Right atrium auricular region (tissue), 2 donors: ENCODE measurements around the gene ABCD2. TPM values are rescaled to one million over a fixed set of nuclear protein-coding genes. Genes with fewer than 3 reads are reported as not detected.
"Not testable (repeated sequence)": the region's sequence is repeated elsewhere in the genome, so short reads cannot be mapped to it uniquely, and the experiment has no call there.

Experiments used
- DNase-seq: peaks from one replicate; pipeline ENCODE4 v3.0.0-alpha.2; 2019; ENCODE audit warnings: low spot score
- H3K27ac ChIP-seq, 2 donors: fragments of 200-600 bp; sonication (generic); 1 replicate in 1 of 2; 2 replicates in 1 of 2; pipeline ENCODE4 v1.5.1; 2016 to 2019
- H3K27me3 ChIP-seq, 2 donors: fragments of 200-600 bp; sonication (generic); one replicate each; pipeline versions ENCODE4 v1.5.1 to v1.6.0; 2017 to 2019
- H3K36me3 ChIP-seq: fragments of 200-600 bp; sonication (generic); one replicate; pipeline ENCODE4 v1.5.1; 2016
- H3K4me1 ChIP-seq, 2 donors: fragments of 200-600 bp; sonication (generic); one replicate each; pipeline versions ENCODE4 v1.5.1 to v1.6.0; 2017 to 2019
- H3K4me3 ChIP-seq, 2 donors: fragments of 200-600 bp; sonication (generic); 1 replicate in 1 of 2; 2 replicates in 1 of 2; pipeline ENCODE4 v1.5.1; 2017 to 2019; ENCODE audit warnings: mild to moderate bottlenecking in 1 of 2, moderate library complexity in 1 of 2
- H3K9me3 ChIP-seq, 2 donors: fragments of 200-600 bp; sonication (generic); one replicate each; pipeline ENCODE4 v1.5.1; 2019
- total RNA-seq, 2 donors: library from RNA; depleted of rRNA; stranded (reverse); fragments of >200 nt; gene quantifications; one replicate each; pipeline ENCODE4 v1.1.0, GENCODE V29; 2016
- TF ChIP-seq, protein P1 (sequence below), 2 donors: fragments of 200-600 bp; sonication (generic); IDR thresholded peaks; one replicate each; pipeline ENCODE4 v1.5.1; 2019; ENCODE audit warnings: antibody characterized with exemption in 2 of 2

ABCD2 gene
- total RNA-seq, 2 donors from 2014 or later = 3.6 to 9.9 TPM

- Histone ChIP-seq H3K4me1 (no peaks in the 10 kb centered on the region), H3K36me3 (peaks cover 5% of the 10 kb centered on the region), H3K9me3 (peaks cover 0 to 13% of the 10 kb centered on the region in 2 donors), H3K27me3 (no peaks in the 10 kb centered on the region), H3K4me3 (no peak overlapping the region), H3K27ac (no peak overlapping the region)
- no peak for DNase-seq
- TF ChIP-seq, protein P1, sequence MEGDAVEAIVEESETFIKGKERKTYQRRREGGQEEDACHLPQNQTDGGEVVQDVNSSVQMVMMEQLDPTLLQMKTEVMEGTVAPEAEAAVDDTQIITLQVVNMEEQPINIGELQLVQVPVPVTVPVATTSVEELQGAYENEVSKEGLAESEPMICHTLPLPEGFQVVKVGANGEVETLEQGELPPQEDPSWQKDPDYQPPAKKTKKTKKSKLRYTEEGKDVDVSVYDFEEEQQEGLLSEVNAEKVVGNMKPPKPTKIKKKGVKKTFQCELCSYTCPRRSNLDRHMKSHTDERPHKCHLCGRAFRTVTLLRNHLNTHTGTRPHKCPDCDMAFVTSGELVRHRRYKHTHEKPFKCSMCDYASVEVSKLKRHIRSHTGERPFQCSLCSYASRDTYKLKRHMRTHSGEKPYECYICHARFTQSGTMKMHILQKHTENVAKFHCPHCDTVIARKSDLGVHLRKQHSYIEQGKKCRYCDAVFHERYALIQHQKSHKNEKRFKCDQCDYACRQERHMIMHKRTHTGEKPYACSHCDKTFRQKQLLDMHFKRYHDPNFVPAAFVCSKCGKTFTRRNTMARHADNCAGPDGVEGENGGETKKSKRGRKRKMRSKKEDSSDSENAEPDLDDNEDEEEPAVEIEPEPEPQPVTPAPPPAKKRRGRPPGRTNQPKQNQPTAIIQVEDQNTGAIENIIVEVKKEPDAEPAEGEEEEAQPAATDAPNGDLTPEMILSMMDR (IDR thresholded peaks at IDR 0.05) = no peak
Measured at GRCh38 chr12:39573971-39574370, 45.6 kb downstream of the ABCD2 start.

DNA sequence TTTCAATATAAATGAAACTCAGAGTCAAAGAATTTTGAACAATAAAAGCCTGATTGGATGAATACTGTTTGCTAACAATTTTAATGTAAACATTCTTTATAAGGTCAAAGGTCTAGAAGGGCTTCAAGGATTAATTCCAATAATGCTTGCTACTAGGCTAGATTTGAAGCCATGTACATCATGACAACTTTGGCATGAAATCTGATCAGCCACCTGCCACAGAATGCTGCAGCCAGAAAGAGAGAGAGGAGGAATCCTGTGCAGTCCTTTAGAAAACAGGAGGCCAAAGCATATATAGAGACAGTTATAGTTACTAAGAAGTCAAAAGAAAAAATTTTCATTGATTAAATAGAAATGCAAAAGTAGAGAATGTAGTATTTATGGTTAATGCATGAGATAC is 47.1 kb downstream of the ABCD2 start:
- Histone ChIP-seq H3K9me3 (peaks cover 0 to 15% of the 10 kb centered on the region in 2 donors), H3K27me3 (no peaks in the 10 kb centered on the region)

GRCh38 chr12:39571351-39571750 is 48.3 kb downstream of the ABCD2 start:
- no peak overlapping the region for H3K27ac ChIP-seq
- no peak for DNase-seq
- peaks cover 0 to 15% of the 10 kb centered on the region in 2 donors for H3K9me3 ChIP-seq
- no peak overlapping the region for H3K4me3 ChIP-seq
- H3K4me1 ChIP-seq = no peaks in the 10 kb centered on the region
- peaks cover 5% of the 10 kb centered on the region for H3K36me3 ChIP-seq
- H3K27me3 ChIP-seq = no peaks in the 10 kb centered on the region
- TF ChIP-seq, protein P1 (IDR thresholded peaks at IDR 0.05) = no peak

More for the DNA sequence above, 47.1 kb downstream of the ABCD2 start:
- no peak overlapping the region for H3K27ac ChIP-seq
- H3K4me3 ChIP-seq = no peak overlapping the region
- DNase-seq = no peak
- TF ChIP-seq, protein P1 (IDR thresholded peaks at IDR 0.05) = no peak
- H3K36me3 ChIP-seq = peaks cover 5% of the 10 kb centered on the region
- H3K4me1 ChIP-seq = no peaks in the 10 kb centered on the region

GRCh38 chr12:39553476-39553875 is 66.1 kb downstream of the ABCD2 start:
- Histone ChIP-seq H3K4me1 (no peaks in the 10 kb centered on the region), H3K4me3 (no peak overlapping the region), H3K9me3 (peaks cover 0 to 9% of the 10 kb centered on the region in 2 donors), H3K36me3 (peaks cover under 1% of the 10 kb centered on the region), H3K27ac (no peak overlapping the region), H3K27me3 (no peaks in the 10 kb centered on the region)
- DNase-seq = no peak
- TF ChIP-seq, protein P1 (IDR thresholded peaks at IDR 0.05) = no peak

- not testable (repeated sequence) for H3K27me3 ChIP-seq, H3K4me1 ChIP-seq, H3K4me3 ChIP-seq, H3K27ac ChIP-seq, H3K36me3 ChIP-seq, DNase-seq, H3K9me3 ChIP-seq
Measured at GRCh38 chr12:39544211-39544610, 75.4 kb downstream of the ABCD2 start.

- H3K27ac ChIP-seq = no peak overlapping the region
- DNase-seq = no peak
- TF ChIP-seq, protein P1 (IDR thresholded peaks at IDR 0.05) = no peak
- H3K4me3 ChIP-seq = no peak overlapping the region
- no peaks in the 10 kb centered on the region for H3K27me3 ChIP-seq
- H3K36me3 ChIP-seq = no peaks in the 10 kb centered on the region
- H3K4me1 ChIP-seq = no peaks in the 10 kb centered on the region
- no peaks in the 10 kb centered on the region for H3K9me3 ChIP-seq
Measured at GRCh38 chr12:39541471-39541870, 78.1 kb downstream of the ABCD2 start.
